NCI-H2171 (cell line): Measurements from ENCODE around the gene ADARB1.

ENCODE experiments used
- DNase-seq: peaks from one replicate; lab custom pipeline; 2025; lab: John Stamatoyannopoulos, UW

ADARB1 gene

DNA sequence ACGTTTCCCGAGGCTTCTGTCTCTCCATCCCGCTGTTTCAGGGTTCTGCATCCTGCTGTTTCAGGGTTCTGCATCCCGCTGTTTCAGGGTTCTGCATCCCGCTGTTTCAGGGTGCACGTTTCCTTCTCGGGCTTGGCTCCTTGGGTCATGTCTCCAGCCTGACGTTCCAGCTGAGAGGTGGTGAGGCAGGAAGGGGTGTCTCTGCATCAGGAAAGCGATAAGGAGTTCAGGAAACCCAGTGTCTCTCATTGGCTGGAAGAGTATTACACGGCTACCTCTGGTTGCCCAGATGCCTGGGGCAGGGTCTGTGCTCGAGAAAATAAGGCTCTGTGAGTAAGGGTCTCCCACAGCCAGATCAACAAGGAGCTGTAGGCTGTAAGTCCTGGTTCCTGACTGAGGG, 21.1 kb downstream of the ADARB1 start:
- DNase-seq: no peak

GRCh38 chr21:45096217-45096616, 21.8 kb downstream of the ADARB1 start:
- no peak for DNase-seq

DNA sequence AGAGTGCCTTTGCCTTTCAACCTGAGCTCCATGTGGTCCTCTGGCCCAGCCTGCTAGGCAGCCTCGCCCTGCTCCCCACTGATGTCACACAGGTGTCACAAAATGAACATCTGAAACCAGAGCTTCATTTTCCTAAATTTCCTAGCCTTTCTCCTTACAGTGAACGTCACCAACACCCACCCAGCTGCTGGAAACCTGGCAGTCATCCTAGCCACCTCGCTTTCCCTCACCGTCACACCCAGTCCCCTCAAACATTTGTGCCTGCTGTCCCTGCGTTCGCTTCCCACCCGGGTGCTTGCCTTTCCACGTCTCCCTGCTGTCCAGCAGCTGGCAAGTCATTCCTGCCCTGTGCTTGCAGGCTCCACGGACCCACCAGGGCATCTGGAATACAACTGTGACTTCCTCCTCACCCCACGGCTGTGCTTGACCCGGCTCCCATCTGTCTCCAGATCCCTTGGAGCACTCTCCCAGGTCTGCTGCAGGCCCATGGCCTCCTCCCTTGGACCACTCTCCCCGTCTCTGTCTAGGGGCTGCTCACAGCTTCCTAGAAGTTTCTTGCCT, 23.5 kb downstream of the ADARB1 start:
- DNase-seq: peak; percentile 26

- DNase-seq: peak; percentile 44
Measured at GRCh38 chr21:45098867-45099266, 24.5 kb downstream of the ADARB1 start.

- DNase-seq: no peak
Measured at GRCh38 chr21:45099571-45099970, 25.2 kb downstream of the ADARB1 start.

- no peak for DNase-seq
Measured at GRCh38 chr21:45100866-45101265, 26.5 kb downstream of the ADARB1 start.

- no peak for DNase-seq
Measured at GRCh38 chr21:45102391-45102932, 28.1 kb downstream of the ADARB1 start.

DNA sequence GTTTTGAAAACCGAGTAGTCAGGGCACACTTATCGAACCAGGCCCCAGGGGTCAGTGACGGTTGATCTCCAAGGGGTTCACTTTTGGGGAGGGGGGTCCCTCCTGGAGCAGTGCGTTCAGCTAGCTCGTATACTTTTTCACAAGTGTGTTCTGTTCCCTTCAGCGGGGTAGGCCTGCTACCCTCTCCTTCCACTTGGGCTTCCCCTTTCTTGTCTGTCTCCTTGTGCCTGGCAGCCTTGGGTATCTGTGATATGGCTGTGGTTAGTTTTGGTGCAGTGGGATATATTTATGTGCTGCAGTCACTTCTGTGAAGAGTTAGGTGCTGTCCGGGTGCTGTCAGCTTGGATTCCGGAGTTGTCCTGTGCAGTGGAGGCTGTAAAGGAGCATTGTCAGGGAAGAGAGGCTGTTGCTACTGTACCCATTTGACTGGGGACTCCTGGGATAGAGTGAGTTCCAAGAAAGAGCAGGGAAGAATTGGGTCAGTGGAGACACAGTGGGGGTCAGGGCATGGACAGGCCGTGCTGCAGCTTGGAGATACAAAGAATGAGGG, 29.7 kb downstream of the ADARB1 start:
- DNase-seq: no peak

DNA sequence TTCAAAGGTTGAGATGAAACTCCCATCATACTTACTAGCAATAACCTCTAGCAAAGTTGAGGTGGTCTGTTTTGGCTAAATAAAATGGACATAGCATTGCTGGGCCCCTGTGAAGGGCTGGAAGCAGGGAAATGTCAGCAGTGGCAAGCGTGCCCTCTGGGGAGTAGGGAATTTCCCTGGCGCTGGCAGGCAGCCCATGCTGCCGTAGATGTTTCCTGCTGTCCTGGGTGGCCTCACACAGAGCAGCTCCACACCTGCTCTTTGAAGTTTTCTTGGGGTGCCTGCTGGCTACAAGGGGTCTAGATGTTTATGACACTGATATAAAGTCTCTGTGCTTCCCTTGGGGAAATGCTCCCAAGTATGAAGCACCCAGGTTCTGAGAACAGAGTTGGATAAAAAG, 30.2 kb downstream of the ADARB1 start:
- peak; percentile 37 for DNase-seq

GRCh38 chr21:45105906-45106485, 31.6 kb downstream of the ADARB1 start:
- DNase-seq: peak; percentile 18

DNA sequence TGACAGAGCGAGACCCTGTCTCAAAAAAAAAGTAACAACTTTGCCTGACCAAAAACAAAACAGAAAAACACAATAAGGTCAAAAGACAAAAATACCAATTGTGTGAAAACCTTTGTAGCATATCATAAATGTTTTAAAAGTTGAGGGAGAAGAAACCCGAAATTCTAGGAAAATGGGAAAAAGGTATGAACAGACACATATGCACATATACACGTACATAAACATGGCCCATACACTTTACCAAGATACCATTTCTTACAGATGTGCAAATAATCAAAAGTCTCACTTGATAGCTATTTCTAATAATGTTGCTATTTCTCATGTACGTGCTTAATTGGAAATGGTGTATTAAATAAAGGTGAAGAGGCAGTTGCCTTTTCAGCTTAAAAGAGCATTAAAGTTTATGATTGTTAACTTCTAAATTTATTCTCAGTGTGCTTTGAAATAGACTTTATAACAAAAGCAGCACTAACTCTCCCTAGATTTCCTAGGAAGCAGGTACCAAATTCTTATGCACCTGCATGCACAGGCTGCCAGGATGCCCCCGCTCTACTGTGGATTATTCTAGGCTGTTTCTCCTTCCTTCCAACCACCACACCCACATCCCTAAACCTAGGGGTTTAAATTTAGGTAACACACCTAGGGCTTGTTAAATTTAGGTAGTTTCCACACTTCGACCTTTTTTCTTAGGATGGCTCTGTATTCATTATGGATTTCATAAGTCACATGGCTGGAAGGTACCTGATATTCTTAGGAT, 33.8 kb downstream of the ADARB1 start:
- no peak for DNase-seq

DNA sequence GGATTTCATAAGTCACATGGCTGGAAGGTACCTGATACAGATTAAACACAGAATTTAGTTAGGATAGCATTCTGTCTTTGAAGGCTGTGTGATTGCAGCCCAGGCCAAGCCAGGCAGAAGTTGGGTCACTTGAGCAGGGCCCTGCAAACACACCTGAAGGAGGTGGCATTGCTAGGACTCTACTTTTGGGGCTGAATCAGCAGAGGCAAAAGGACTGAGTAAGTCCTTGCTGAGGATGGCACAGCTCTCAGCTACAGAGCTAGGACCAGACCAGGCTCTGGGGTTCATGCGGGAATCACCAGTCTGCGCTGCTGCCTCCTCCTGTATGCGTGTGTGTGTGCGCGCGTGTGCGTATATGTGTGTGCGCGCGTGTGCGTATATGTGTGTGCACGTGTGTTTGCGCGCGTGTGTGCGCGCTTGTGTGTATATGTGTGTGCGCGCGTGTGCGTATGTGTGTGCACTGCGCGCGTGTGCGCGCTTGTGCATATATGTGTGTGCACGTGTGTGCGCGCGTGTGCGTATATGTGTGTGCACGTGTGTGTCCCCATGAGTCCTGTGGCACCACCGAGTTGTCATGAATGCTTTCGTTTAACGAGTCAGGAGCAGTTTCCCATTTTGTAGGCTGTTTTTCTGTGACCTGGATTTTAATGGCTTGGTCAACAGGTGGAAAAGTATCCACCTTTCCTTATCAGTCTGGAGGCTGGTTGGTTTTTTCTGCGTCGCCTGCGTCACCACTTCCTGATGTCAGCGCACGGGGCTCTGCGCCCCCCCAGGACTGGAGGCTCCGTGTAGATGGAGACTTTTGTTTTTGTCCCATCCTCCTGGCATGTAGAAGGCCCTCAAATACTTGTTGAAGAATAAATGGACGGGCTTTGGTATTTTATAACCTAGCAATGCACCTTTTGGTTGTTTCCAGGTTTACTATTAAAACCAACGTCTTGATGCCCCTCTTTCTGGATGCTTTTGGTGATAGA, 34.7 kb downstream of the ADARB1 start:
- DNase-seq: no peak

DNA sequence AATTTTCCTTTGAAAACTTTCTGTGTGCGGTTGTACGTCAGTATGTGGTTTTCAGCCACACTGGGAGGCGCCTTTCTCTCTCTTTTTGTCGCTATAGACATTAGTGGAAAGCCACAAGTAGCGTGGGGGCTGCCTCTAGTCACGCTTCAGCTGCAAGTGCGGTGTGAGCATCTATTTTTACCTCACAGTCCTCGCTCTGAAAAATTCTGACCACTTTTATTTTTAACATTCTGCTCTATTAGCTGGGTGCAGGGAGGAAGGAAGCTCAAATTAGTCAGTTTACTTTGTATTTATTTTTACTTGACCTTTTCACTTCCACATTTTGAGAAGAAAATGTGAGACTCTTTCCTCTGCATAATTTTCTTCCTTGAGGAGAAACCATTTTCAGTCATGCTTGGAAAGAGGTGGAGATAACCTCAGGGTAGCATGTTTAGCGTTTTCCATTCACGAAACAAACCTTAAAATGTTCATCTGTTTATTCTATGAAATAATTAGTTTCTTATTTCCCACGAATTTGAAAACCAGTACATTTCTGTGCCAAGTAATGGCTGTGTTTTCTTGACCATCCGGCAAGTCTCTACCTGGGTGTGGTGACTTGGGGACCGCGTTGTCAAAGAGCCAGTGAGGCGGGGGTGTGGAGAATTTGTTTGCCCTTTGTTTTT, 35.6 kb downstream of the ADARB1 start:
- DNase-seq: no peak

DNA sequence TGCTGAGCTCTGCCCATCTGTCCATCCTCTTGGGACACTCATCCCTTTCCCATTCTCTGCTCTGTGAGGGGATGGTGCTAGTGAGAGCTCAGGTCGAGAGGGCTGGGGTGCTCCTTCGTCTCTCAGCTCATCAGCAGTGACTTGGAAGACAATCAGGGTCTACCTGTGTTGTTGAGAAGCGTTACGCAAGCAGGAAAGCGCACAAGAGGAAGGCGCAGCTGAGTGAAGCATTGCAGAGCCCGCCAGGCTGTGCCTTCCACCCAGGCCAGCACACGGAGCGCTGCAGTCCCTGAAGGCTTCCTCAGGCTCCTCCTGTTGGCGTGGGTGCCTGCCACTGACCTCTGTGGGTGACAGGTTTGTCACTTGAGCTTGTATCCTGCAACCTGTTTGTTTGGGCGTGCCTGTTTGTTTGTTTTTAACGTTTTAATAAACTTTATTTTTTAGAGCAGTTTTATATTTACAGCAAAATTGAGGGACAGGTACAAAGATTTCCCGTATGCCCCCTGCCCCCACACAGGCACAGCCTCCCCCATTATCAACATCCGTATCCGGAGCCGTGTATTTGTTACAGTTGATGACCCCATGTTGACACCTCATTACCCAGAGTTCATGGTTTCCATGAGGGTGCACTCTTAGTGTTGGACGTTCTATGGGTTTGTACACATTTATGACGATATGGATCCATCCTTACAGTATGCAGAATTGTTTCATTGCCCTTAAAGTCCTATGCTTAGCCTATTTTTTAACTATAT, 36.7 kb downstream of the ADARB1 start:
- DNase-seq: peak; percentile 73

GRCh38 chr21:45111703-45112102, 37.3 kb downstream of the ADARB1 start:
- peak; percentile 31 for DNase-seq

- no peak for DNase-seq
Measured at GRCh38 chr21:45112371-45112770, 38.0 kb downstream of the ADARB1 start.

DNA sequence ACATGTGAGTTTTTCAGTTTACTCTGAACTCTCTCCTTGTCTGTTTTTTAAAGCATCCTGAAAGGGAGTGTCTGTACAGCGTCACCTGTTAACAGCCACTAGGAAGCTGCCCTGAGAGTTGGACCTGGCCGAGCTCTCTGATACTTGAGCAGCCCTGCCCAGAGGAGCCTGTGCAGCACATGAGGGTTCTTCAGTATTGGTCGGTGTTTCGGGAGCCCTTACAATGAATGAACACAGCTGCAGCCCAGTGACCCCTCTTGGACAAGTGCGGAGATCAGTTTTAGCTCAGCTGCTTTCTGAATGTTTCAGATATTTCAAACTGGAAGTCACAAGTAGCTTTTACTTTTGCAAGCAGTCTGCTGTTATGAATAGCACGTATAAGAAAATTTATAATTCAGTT, 39.2 kb downstream of the ADARB1 start:
- DNase-seq: no peak

DNA sequence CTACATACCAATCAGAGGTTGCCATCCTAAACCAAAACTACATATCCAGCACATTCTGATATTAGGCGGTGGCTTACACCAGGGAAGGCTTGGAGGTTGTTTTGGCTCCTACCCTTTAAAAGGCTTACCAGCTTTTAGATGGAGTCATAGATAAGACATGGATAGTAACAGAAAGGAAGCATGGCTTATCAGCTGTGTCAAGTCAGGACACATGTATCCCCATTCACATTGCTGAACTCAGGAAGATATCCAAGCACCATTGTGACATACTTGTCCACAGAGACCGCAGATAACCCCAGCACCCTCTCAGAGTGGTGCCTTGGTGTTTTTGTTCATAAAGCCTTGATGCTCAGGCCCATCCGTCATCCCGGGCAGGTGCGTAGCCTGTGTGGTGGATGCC, 39.7 kb downstream of the ADARB1 start:
- no peak for DNase-seq

GRCh38 chr21:45114475-45114874, 40.1 kb downstream of the ADARB1 start:
- DNase-seq: no peak

- DNase-seq: no peak
Measured at GRCh38 chr21:45115141-45115540, 40.8 kb downstream of the ADARB1 start.

DNA sequence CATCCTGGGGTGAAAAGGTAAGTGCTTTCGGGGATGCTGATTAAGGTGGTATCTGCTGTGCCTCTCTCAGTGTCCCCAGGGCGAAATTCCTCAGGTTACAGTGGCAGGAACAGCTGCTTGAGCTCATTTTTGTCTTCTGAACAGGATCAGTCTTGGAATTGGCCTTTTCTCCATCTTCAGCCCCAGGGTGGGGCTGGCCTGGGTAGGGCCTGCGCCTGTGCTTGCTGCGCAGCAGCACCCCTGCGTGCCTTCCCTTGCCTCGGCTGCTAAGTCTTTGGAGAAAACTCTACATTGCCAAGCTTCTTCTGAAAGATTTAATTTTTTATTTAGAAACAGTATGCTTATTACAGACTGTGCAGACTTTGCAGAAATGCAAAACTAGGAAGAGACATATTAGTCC, 41.7 kb downstream of the ADARB1 start:
- DNase-seq: no peak
